ENCODE results near the gene ARID3C.
A peak's percentile ranks its signal among the peaks of the same experiment; 100 is the strongest.

ARID3C gene

GRCh38 chr9:34630402-34631154, 1.7 kb upstream of the ARID3C start (continued):
- TF ChIP-seq ZSCAN5A (tag by site-specific recombination; IDR thresholded peaks at IDR 0.05) (no peak), ZNF391 (tag by site-specific recombination; IDR thresholded peaks at IDR 0.05; ENCODE audit: borderline replicate concordance, low read depth) (no peak), MEIS1 (CRISPR knock-in tag; IDR thresholded peaks at IDR 0.05; ENCODE audit: borderline replicate concordance) (no peak), PRDM10 (tag by site-specific recombination; IDR thresholded peaks at IDR 0.05) (peak; percentile 80), REST (tag by site-specific recombination; IDR thresholded peaks at IDR 0.05) (no peak), ZNF701 (tag by site-specific recombination; IDR thresholded peaks at IDR 0.05) (no peak)
- TF ChIP-seq, protein P1, sequence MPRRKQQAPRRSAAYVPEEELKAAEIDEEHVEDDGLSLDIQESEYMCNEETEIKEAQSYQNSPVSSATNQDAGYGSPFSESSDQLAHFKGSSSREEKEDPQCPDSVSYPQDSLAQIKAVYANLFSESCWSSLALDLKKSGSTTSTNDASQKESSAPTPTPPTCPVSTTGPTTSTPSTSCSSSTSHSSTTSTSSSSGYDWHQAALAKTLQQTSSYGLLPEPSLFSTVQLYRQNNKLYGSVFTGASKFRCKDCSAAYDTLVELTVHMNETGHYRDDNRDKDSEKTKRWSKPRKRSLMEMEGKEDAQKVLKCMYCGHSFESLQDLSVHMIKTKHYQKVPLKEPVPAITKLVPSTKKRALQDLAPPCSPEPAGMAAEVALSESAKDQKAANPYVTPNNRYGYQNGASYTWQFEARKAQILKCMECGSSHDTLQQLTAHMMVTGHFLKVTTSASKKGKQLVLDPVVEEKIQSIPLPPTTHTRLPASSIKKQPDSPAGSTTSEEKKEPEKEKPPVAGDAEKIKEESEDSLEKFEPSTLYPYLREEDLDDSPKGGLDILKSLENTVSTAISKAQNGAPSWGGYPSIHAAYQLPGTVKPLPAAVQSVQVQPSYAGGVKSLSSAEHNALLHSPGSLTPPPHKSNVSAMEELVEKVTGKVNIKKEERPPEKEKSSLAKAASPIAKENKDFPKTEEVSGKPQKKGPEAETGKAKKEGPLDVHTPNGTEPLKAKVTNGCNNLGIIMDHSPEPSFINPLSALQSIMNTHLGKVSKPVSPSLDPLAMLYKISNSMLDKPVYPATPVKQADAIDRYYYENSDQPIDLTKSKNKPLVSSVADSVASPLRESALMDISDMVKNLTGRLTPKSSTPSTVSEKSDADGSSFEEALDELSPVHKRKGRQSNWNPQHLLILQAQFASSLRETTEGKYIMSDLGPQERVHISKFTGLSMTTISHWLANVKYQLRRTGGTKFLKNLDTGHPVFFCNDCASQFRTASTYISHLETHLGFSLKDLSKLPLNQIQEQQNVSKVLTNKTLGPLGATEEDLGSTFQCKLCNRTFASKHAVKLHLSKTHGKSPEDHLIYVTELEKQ (tag by site-specific recombination; IDR thresholded peaks at IDR 0.05; ENCODE audit: borderline replicate concordance): no peak
- TF ChIP-seq, protein P2, sequence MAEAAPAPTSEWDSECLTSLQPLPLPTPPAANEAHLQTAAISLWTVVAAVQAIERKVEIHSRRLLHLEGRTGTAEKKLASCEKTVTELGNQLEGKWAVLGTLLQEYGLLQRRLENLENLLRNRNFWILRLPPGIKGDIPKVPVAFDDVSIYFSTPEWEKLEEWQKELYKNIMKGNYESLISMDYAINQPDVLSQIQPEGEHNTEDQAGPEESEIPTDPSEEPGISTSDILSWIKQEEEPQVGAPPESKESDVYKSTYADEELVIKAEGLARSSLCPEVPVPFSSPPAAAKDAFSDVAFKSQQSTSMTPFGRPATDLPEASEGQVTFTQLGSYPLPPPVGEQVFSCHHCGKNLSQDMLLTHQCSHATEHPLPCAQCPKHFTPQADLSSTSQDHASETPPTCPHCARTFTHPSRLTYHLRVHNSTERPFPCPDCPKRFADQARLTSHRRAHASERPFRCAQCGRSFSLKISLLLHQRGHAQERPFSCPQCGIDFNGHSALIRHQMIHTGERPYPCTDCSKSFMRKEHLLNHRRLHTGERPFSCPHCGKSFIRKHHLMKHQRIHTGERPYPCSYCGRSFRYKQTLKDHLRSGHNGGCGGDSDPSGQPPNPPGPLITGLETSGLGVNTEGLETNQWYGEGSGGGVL (tag by site-specific recombination; IDR thresholded peaks at IDR 0.05): 0 out of 2 replicates have a peak, but pooled peaks have one; percentile 9

- CTCF ChIA-PET: interaction anchor here (0.7 to 3.2 kb wide), 6 partner anchors 9 to 107 kb away, joined by 3 to 18 read pairs (median 8); partner anchors contain the start of genes DCTN3 and RPP25L
- POLR2A ChIA-PET: interaction anchor here (1.5 kb wide), 1 partner anchor 8 kb away, joined by 9 read pairs; the partner anchor contains the start of gene SIGMAR1
- Histone ChIP-seq H3K4me1 (ENCODE audit: control insufficient read depth, insufficient read depth, low read length) (no peaks in the 10 kb centered on the region; the same call in 1 of the 2 replicates), H3K27ac (ENCODE audit: extremely low read depth, low read depth, low read length) (no peak overlapping the region), H3K9me3 (ENCODE audit: control insufficient read depth, insufficient read depth, low read depth, low read length) (no peaks in the 10 kb centered on the region), H3K36me3 (ENCODE audit: control insufficient read depth in 2 of 2, insufficient read depth in 1 of 2, low read length in 2 of 2) (no peaks in the 10 kb centered on the region; a peak in 1 of 3 replicates), H3K4me3 (ENCODE audit: low read depth, low read length) (no peak overlapping the region)
- TF ChIP-seq PRDM4 (tag by site-specific recombination; IDR thresholded peaks at IDR 0.05): no peak
- no peak for TF ChIP-seq ZNF48 (tag by site-specific recombination; IDR thresholded peaks at IDR 0.05)
- TF ChIP-seq ZNF311 (tag by site-specific recombination; IDR thresholded peaks at IDR 0.05; ENCODE audit: borderline replicate concordance): no peak
- TF ChIP-seq, protein P3, sequence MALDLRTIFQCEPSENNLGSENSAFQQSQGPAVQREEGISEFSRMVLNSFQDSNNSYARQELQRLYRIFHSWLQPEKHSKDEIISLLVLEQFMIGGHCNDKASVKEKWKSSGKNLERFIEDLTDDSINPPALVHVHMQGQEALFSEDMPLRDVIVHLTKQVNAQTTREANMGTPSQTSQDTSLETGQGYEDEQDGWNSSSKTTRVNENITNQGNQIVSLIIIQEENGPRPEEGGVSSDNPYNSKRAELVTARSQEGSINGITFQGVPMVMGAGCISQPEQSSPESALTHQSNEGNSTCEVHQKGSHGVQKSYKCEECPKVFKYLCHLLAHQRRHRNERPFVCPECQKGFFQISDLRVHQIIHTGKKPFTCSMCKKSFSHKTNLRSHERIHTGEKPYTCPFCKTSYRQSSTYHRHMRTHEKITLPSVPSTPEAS (tag by site-specific recombination; IDR thresholded peaks at IDR 0.05): no peak
- TF ChIP-seq ZNF221 (tag by site-specific recombination; IDR thresholded peaks at IDR 0.05; ENCODE audit: borderline replicate concordance): no peak
- no peak for TF ChIP-seq ZIC2 (tag by site-specific recombination; IDR thresholded peaks at IDR 0.05)
Measured at GRCh38 chr9:34629491-34629808, 584 bp upstream of the ARID3C start.
